Measurements from ENCODE around the gene FITM2.
"Not testable (repeated sequence)": the region's sequence is repeated elsewhere in the genome, so short reads cannot be mapped to it uniquely, and the experiment has no call there.

DNA sequence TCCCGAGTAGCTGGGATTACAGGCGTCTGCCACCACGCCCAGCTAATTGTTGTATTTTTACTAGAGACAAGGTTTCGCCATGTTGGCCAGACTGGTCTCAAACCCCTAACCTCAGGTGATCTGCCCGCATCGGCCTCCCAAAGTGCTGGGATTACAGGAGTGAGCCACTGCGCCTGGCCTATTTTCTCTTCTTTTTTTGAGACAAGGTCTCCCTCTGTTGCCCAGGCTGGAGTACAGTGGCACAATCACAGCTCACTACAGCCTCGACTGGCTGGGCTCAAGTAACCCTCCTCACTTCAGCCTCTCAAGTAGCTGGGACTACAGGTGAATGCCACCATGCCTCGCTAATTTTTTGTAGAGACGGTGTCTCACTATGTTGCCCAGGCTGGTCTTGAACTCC lies 34.9 kb upstream of the FITM2 start:
- TF ChIP-seq CTCF, POLR2A (IDR thresholded peaks at IDR 0.05): not testable (repeated sequence)
